Stimulated activated CD4-positive, alpha-beta T cell treated with anti-CD3 and anti-CD28 coated beads, Interleukin-12 subunit alpha, Interleukin-12 subunit beta, amount 100 ng/mL, for 24 hours (primary cell): ENCODE data around the gene PRDM16.
"Not testable (repeated sequence)": the region's sequence is repeated elsewhere in the genome, so short reads cannot be mapped to it uniquely, and the experiment has no call there.

Experiments used
- DNase-seq, 2 experiments: peaks; one replicate each; pipeline ENCODE4 v3.0.0-alpha.2; 2020; ENCODE audit warnings: low read depth in 2 of 2

PRDM16 gene

GRCh38 chr1:3162322-3162882 is 93.4 kb downstream of the PRDM16 start:
- DNase-seq = no peak

DNA sequence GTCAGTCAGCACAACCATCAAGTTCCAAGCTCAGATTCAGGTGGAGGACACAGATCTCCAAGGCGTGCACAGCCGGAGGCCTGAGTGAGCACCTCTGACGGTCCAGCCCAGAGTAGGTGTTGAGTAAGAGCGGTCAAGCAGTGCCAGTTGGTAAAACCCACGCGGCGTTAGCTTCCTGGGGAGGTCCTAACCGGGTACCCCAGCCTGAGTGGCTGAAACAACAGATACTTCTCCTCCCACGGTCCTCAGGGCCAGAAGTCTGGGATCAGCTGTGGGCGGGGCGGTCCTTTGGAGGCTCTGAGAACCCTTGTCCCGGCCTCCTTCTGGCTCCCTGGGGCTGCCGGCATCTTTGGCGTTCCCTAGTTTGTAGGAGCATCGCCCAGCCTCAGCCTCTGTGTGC is 94.4 kb downstream of the PRDM16 start:
- no peak for DNase-seq

DNA sequence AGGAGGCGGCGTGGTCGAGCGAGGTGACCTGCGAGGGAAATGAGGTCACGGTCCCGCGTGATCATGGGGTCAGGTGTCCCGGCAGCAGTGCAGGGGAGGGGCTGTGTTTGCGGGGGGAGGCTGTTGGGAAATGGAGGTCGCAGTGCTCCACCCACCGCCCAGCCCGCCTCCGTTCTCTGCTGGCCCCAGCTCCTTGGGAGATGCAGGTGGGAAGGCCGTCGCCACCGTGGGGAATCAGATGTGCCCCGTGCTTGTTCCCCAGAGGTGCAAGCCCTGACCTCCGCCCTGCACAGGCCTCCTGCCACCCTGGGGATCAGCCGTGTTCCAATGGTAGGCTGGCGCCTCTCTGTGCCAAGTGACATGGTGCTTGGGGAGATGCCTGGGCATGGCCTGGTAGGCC is 95.7 kb downstream of the PRDM16 start:
- DNase-seq = no peak

GRCh38 chr1:3165189-3165588 is 96.2 kb downstream of the PRDM16 start:
- not testable (repeated sequence) for DNase-seq

GRCh38 chr1:3166206-3166918 is 97.4 kb downstream of the PRDM16 start:
- DNase-seq = no peak

DNA sequence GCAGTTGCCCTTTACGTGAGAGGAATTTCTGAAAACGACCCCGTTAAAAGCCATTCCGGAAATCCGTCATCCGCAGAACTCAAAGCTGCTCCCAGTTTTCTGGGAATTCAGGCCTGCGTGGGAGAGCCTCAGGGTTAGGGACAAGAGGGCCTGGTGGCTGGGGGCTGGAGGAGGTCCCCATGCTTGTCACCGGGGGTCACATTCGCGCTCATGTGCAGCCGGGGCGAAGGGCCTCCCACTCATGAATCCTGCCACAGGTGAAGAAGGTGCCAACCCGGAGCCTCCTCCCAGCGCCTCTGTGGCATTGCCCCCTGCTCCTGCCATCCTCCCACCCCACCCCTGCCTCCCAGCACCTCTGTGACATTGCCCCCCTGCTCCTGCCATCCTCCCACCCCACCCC is 98.3 kb downstream of the PRDM16 start:
- DNase-seq = no peak

GRCh38 chr1:3168678-3169077 is 99.7 kb downstream of the PRDM16 start:
- DNase-seq = no peak

DNA sequence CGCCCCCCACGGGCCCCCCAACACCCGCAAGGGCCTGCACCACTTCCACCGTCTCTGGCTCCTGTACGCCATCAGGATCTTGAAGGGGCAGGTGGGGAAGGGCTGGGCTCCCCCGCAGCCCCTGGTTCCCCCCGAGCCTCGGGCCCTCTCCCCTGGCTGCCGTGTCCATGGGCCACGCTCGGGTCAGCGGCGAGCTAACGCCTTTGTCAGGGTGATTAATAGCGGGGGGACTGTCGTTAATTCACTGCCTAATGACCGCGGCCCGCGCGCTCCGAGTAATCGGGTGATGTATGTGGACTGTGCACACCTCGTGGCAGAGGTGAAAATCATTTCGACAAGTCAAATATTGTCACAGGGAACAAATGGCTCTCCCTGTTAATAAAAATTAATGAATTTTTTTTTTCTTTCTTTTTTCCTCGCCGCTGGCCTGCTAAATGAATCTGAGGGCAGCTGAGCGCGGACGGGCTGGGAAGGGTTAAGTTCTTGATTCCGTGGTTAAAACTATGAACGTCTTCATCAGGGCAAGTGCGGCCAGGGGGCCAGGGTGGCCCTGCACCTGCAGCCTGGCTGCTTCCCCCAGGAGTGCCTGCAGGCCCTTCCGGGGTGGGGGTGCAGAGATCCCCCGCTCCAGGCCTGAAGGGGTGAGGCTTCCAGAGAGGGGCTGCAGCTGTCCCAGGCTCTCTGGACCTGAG is 100.8 kb downstream of the PRDM16 start:
- DNase-seq = no peak

- no peak for DNase-seq
These were observed 101.8 kb downstream of the PRDM16 start for GRCh38 chr1:3170561-3171453.

- no peak for DNase-seq
These were observed 102.8 kb downstream of the PRDM16 start for GRCh38 chr1:3171761-3172160.

DNA sequence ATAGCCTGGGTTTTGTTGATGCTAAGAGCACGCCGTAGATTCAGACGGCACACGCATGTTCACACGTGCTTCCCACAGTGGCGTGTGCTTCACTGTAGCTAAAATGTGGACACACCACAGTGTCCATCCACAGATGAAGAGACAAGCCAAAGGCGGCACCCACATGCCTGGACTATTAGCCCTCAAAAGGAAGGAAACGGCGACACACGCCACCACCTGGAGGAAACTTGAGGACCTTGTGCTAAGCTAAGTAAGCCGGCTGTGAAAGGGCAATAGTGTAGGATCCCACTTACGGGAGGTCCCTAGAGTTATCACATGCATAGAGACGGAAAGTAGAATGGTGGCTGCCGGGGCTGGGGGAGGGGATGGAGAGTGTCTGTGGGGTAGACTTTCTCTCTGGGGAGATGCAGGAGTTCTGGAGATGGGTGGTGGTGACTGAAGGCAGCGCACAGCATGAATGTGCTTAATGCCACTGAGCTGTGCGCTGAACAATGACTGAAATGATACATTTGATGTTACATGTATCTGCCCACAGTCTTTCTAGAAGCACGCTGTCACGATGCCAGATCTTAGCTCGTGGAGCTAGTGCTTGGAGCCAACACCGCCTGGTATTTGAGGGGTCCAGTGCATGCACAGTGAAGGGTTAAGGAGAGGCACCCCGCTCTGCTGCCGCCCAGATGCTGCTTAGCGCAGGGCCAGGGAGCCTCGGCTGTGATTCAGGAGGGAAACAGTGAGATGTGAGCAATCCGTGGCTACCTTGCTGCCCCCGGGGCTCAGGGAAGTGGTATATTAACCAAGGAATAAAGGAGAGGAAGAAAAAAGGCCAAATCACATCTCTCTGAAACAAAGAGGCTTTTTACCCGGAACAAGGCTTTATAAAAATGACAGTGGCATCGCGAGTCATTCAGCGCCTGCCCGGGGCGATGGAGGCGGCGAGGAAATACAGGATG is 103.7 kb downstream of the PRDM16 start:
- no peak for DNase-seq

DNA sequence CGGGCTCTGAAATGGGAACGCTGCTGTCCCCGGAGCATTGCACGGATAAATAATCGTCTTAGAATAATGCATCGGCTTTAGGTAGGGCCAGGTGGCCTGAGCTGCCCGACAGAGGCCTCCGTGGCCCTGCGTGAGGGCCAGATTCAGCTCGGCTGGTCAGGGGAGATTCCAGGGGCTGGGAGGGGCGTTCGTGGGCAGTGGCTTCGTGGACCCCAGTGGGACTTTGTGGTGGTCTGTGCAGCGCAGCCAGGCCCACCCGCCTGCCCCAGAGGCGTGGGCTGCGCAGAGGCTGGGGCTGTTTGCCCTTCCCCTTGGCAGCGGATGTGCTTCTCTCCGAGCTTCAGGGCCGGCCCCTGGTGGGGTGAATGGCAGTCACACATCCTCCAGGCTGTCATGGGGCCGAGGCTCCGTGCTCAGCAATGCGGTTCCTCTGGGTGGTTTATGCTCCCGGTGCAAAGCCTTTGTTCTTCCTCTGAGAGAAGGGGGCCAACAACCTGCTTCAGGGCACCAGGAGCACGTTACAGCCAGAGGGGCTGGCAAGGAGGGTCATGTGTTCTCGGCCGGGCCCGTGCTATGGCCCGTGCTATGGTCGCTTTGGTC is 104.5 kb downstream of the PRDM16 start:
- no peak for DNase-seq

DNA sequence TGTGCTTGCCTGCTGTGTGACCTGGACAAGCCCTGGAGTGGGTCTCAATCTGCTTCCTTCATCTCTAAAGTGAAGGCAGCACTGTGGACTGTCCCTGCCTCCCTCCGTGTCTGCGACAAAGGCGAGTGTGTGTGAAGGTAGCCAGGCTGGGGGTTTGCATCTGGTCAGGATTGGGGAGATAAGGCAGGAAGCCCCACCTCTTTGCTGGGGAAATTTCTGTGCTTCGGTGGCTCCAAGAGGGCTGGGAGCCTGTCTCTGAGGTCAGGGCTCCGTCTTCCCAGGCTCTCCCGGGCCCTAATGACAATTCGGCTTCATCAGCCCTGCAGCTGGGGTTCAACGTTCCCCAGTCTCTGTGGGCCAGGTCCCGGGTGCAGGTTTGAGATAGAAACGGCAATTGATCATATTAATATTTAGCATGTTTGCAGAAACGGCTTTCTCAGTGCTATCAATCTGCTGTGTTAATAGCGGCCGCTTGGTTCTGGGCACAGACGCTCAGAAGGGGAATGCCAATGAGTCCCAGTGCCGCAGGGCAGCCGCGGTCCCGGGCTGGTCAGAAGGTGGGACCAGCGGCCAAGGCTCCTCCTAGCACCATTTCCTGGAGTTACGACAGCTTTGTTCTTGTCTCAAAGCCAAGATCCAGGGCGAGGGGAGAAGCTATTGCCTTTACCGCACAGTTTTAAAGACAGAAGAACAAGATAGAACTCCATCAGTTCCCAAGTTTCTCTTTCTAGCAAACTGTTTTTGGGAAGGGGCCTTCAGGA is 105.7 kb downstream of the PRDM16 start:
- DNase-seq = no peak

GRCh38 chr1:3175486-3175885 is 106.5 kb downstream of the PRDM16 start:
- no peak for DNase-seq

GRCh38 chr1:3176028-3176427 is 107.0 kb downstream of the PRDM16 start:
- DNase-seq = no peak

- DNase-seq = no peak
These were observed 107.8 kb downstream of the PRDM16 start for GRCh38 chr1:3176820-3177219.

GRCh38 chr1:3178279-3178678 is 109.3 kb downstream of the PRDM16 start:
- no peak for DNase-seq

- no peak for DNase-seq
These were observed 110.5 kb downstream of the PRDM16 start for GRCh38 chr1:3179471-3179870.

GRCh38 chr1:3180915-3181314 is 111.9 kb downstream of the PRDM16 start:
- no peak for DNase-seq

GRCh38 chr1:3181956-3182355 is 113.0 kb downstream of the PRDM16 start:
- no peak for DNase-seq
